Parathyroid adenoma (tissue), 2 donors: ENCODE results near the gene MTIF3.

Source experiments
- H2AFZ ChIP-seq: fragments of 300-600 bp; sonication (generic); one replicate; pipeline ENCODE4 v1.7.0; 2017; ENCODE audit warnings: antibody characterized with exemption, mild to moderate bottlenecking
- H3K27ac ChIP-seq: fragments of 300-600 bp; sonication (generic); one replicate; pipeline ENCODE4 v1.7.0; 2017
- H3K27me3 ChIP-seq: fragments of 300-600 bp; sonication (generic); one replicate; pipeline ENCODE4 v1.7.0; 2017; ENCODE audit warnings: low read length; ENCODE audit not compliant: control insufficient read depth, insufficient read depth
- H3K36me3 ChIP-seq: fragments of 300-600 bp; sonication (generic); one replicate; pipeline ENCODE4 v1.7.0; 2017; ENCODE audit warnings: low read length; ENCODE audit not compliant: control insufficient read depth, insufficient read depth
- H3K4me1 ChIP-seq: fragments of 300-600 bp; sonication (generic); one replicate; pipeline ENCODE4 v1.7.0; 2017; ENCODE audit warnings: control low read depth
- H3K4me2 ChIP-seq: fragments of 300-600 bp; sonication (generic); one replicate; pipeline ENCODE4 v1.7.0; 2017; ENCODE audit warnings: low read length
- H3K4me3 ChIP-seq: fragments of 300-600 bp; sonication (generic); one replicate; pipeline ENCODE4 v1.7.0; 2017; ENCODE audit warnings: low read depth, low read length
- H3K79me2 ChIP-seq: fragments of 300-600 bp; sonication (generic); one replicate; pipeline ENCODE4 v1.7.0; 2017; ENCODE audit warnings: control low read depth
- H3K9ac ChIP-seq: fragments of 300-600 bp; sonication (generic); one replicate; pipeline ENCODE4 v1.7.0; 2017; ENCODE audit warnings: mild to moderate bottlenecking
- H3K9me3 ChIP-seq: fragments of 300-600 bp; sonication (generic); one replicate; pipeline ENCODE4 v1.7.0; 2017; ENCODE audit warnings: low read length; ENCODE audit not compliant: control insufficient read depth
- CTCF ChIP-seq: fragments of 300-600 bp; sonication (generic); IDR thresholded peaks from one replicate; pipeline ENCODE4 v1.7.0; 2017; ENCODE audit warnings: antibody characterized with exemption, mild to moderate bottlenecking
- donor health status: primary hyperparathyroidism.

The MTIF3 gene

GRCh38 chr13:27421101-27421871 is 29.1 kb downstream of the MTIF3 start:
- Histone ChIP-seq H3K36me3 (no peaks in the 10 kb centered on the region), H2AFZ (no peak overlapping the region), H3K4me2 (no peak overlapping the region), H3K27me3 (no peaks in the 10 kb centered on the region), H3K9me3 (no peaks in the 10 kb centered on the region), H3K4me1 (no peaks in the 10 kb centered on the region), H3K27ac (no peak overlapping the region), H3K9ac (no peak overlapping the region), H3K79me2 (peaks cover 2% of the 10 kb centered on the region), H3K4me3 (no peak overlapping the region)
- TF ChIP-seq CTCF, result no peak

GRCh38 chr13:27419328-27419727 is 31.0 kb downstream of the MTIF3 start:
- no peak overlapping the region for H3K4me2 ChIP-seq
- no peak overlapping the region for H3K4me3 ChIP-seq
- no peak overlapping the region for H3K9ac ChIP-seq
- no peaks in the 10 kb centered on the region for H3K27me3 ChIP-seq
- H3K79me2 ChIP-seq, result no peaks in the 10 kb centered on the region
- H3K4me1 ChIP-seq, result no peaks in the 10 kb centered on the region
- H3K36me3 ChIP-seq, result no peaks in the 10 kb centered on the region
- H2AFZ ChIP-seq, result no peak overlapping the region
- no peak for TF ChIP-seq CTCF
- H3K27ac ChIP-seq, result no peak overlapping the region
- no peaks in the 10 kb centered on the region for H3K9me3 ChIP-seq

- H3K36me3 ChIP-seq, result no peaks in the 10 kb centered on the region
- H2AFZ ChIP-seq, result no peak overlapping the region
- H3K4me2 ChIP-seq, result no peak overlapping the region
- H3K4me3 ChIP-seq, result no peak overlapping the region
- no peak overlapping the region for H3K9ac ChIP-seq
- H3K27me3 ChIP-seq, result no peaks in the 10 kb centered on the region
- no peaks in the 10 kb centered on the region for H3K79me2 ChIP-seq
- H3K4me1 ChIP-seq, result no peaks in the 10 kb centered on the region
- H3K27ac ChIP-seq, result no peak overlapping the region
- TF ChIP-seq CTCF, result no peak
- H3K9me3 ChIP-seq, result no peaks in the 10 kb centered on the region
Measured at GRCh38 chr13:27415116-27415515, 35.2 kb downstream of the MTIF3 start.

- Histone ChIP-seq H3K27ac (no peak overlapping the region), H3K36me3 (no peaks in the 10 kb centered on the region), H3K79me2 (no peaks in the 10 kb centered on the region), H3K4me3 (no peak overlapping the region), H3K4me2 (no peak overlapping the region), H2AFZ (no peak overlapping the region), H3K4me1 (no peaks in the 10 kb centered on the region), H3K27me3 (no peaks in the 10 kb centered on the region), H3K9me3 (no peaks in the 10 kb centered on the region), H3K9ac (no peak overlapping the region)
- no peak for TF ChIP-seq CTCF
Measured at GRCh38 chr13:27411341-27411740, 39.0 kb downstream of the MTIF3 start.

GRCh38 chr13:27409013-27409412 is 41.4 kb downstream of the MTIF3 start:
- H3K9ac ChIP-seq, result no peak overlapping the region
- H3K79me2 ChIP-seq, result no peaks in the 10 kb centered on the region
- H3K9me3 ChIP-seq, result no peaks in the 10 kb centered on the region
- no peak overlapping the region for H3K4me3 ChIP-seq
- H3K27me3 ChIP-seq, result no peaks in the 10 kb centered on the region
- no peaks in the 10 kb centered on the region for H3K36me3 ChIP-seq
- H2AFZ ChIP-seq, result no peak overlapping the region
- no peak overlapping the region for H3K27ac ChIP-seq
- TF ChIP-seq CTCF, result no peak
- H3K4me1 ChIP-seq, result no peaks in the 10 kb centered on the region
- H3K4me2 ChIP-seq, result no peak overlapping the region
